SK-N-SH (cell line): ENCODE measurements around the gene TMTC4. TPM values are rescaled to one million over a fixed set of nuclear protein-coding genes. Genes with fewer than 3 reads are reported as not detected.
"Not testable (repeated sequence)": the region's sequence is repeated elsewhere in the genome, so short reads cannot be mapped to it uniquely, and the experiment has no call there.

ENCODE experiments used
- CTCF ChIA-PET: fragments of 300-600, 350-600 bp; formaldehyde crosslinking; extraction: SDS; loops from one replicate; lab custom pipeline; 2021; lab: Yijun Ruan, JAX
- POLR2A ChIA-PET: fragments of 350-600 bp; sonication (Branson Sonifier 250); formaldehyde crosslinking; extraction: SDS; loops from one replicate; lab custom pipeline; 2020; ENCODE audit warnings: antibody characterized with exemption, inconsistent platforms; lab: Yijun Ruan, JAX
- DNase-seq: peaks from one replicate; pipeline ENCODE4 v3.0.0; 2012
- H2AFZ ChIP-seq: fragments of 200-600 bp; sonication (generic); 2 replicates; pipeline ENCODE4 v1.8.1; 2016; ENCODE audit warnings: antibody characterized with exemption, mild to moderate bottlenecking, low read depth
- H3F3A ChIP-seq: fragments of 200-600 bp; sonication (generic); replicated peaks from 2 replicates; pipeline ENCODE3; 2016; ENCODE audit warnings: antibody characterized with exemption, mild to moderate bottlenecking; ENCODE audit not compliant: insufficient read depth
- H3K27ac ChIP-seq, 2 experiments: fragments of 200-500 bp in 1 of 2; fragments of 200-600 bp in 1 of 2; sonication (Bioruptor generic) in 1 of 2; sonication (generic), shearing (Covaris generic) in 1 of 2; 2 replicates each; pipeline versions ENCODE4 v1.5.1 to v1.6.1; 2014 to 2016; ENCODE audit warnings: low read depth in 2 of 2, inconsistent platforms in 1 of 2, low read length in 1 of 2, mild to moderate bottlenecking in 1 of 2, mixed read lengths in 1 of 2
- H3K27me3 ChIP-seq: fragments of 200-600 bp; sonication (generic), shearing (Covaris generic); 2 replicates; pipeline ENCODE4 v1.6.1; 2016; ENCODE audit warnings: mixed run types; ENCODE audit not compliant: insufficient read depth
- H3K36me3 ChIP-seq, 2 experiments: fragments of 200-500 bp in 1 of 2; fragments of 200-600 bp in 1 of 2; sonication (Bioruptor generic) in 1 of 2; sonication (generic) in 1 of 2; replicated peaks in 1 of 2; 2 replicates each; pipeline versions ENCODE3 to v1.5.1; 2014 to 2016; ENCODE audit warnings: low read length in 1 of 2, mild to moderate bottlenecking in 1 of 2; ENCODE audit not compliant: insufficient read depth in 2 of 2, control insufficient read depth in 1 of 2
- H3K4me1 ChIP-seq, 2 experiments: fragments of 200-500 bp in 1 of 2; fragments of 200-600 bp in 1 of 2; sonication (Bioruptor generic) in 1 of 2; sonication (generic), shearing (Covaris generic) in 1 of 2; 2 replicates each; pipeline versions ENCODE4 v1.5.1 to v1.6.1; 2014 to 2016; ENCODE audit warnings: low read depth in 1 of 2, low read length in 1 of 2, mixed run types in 1 of 2; ENCODE audit not compliant: insufficient read depth in 2 of 2, control insufficient read depth in 1 of 2
- H3K4me2 ChIP-seq: fragments of 200-600 bp; sonication (generic), shearing (Covaris generic); 2 replicates; pipeline ENCODE4 v1.6.1; 2017; ENCODE audit warnings: mixed run types
- H3K4me3 ChIP-seq, 2 experiments: fragments of 200-500 bp in 1 of 2; fragments of 200-600 bp in 1 of 2; sonication (Bioruptor generic) in 1 of 2; sonication (generic), shearing (Covaris generic) in 1 of 2; 2 replicates each; pipeline versions ENCODE4 v1.5.1 to v1.8.1; 2014 to 2016; ENCODE audit warnings: low read depth in 2 of 2, inconsistent platforms in 1 of 2, low read length in 1 of 2, mild to moderate bottlenecking in 1 of 2, mixed read lengths in 1 of 2, moderate library complexity in 1 of 2
- H3K79me2 ChIP-seq: fragments of 200-600 bp; sonication (generic); 2 replicates; pipeline ENCODE4 v1.8.1; 2017; ENCODE audit warnings: mild to moderate bottlenecking; ENCODE audit not compliant: insufficient read depth
- H3K9ac ChIP-seq: fragments of 200-600 bp; sonication (generic); 2 replicates; pipeline ENCODE4 v1.6.1; 2017; ENCODE audit warnings: mixed run types
- H3K9me2 ChIP-seq: fragments of 200-600 bp; sonication (generic); 2 replicates; pipeline ENCODE4 v1.6.1; 2017; ENCODE audit warnings: mixed run types
- H3K9me3 ChIP-seq: fragments of 200-600 bp; sonication (generic); 2 replicates; pipeline ENCODE4 v1.6.1; 2017; ENCODE audit warnings: mixed run types, mild to moderate bottlenecking, moderate library complexity
- H4K20me1 ChIP-seq: fragments of 200-600 bp; sonication (generic); 2 replicates; pipeline ENCODE4 v1.6.1; 2017; ENCODE audit warnings: mild to moderate bottlenecking, mixed run types; ENCODE audit not compliant: insufficient read depth
- CTCF ChIP-seq: fragments of 200-600 bp; sonication (generic); IDR thresholded peaks from 2 replicates; pipeline ENCODE4 v1.6.1; 2017; ENCODE audit warnings: antibody characterized with exemption, mild to moderate bottlenecking, moderate library complexity
- ELF1 ChIP-seq: IDR thresholded peaks from 2 replicates; pipeline ENCODE4 v1.4.0; 2012
- EZH2phosphoT487 ChIP-seq: fragments of 200-600 bp; sonication (generic); IDR thresholded peaks from 2 replicates; pipeline ENCODE4 v1.6.1; 2017; ENCODE audit warnings: low read depth, mixed run types, mild to moderate bottlenecking, antibody characterized with exemption, moderate library complexity, borderline replicate concordance
- FOSL2 ChIP-seq: IDR thresholded peaks from 2 replicates; pipeline ENCODE4 v1.4.0; 2012; ENCODE audit warnings: low read depth, mild to moderate bottlenecking, moderate library complexity, borderline replicate concordance
- FOXJ3 ChIP-seq: sonication (generic); formaldehyde crosslinking; IDR thresholded peaks from 2 replicates; pipeline ENCODE4 v1.5.1; 2020; ENCODE audit warnings: mild to moderate bottlenecking, missing genetic modification reagents
- FOXM1 ChIP-seq: IDR thresholded peaks from 2 replicates; pipeline ENCODE4 v1.4.0; 2012; ENCODE audit warnings: low read depth, mild to moderate bottlenecking
- GABPA ChIP-seq: IDR thresholded peaks from 2 replicates; pipeline ENCODE4 v1.4.0; 2012; ENCODE audit warnings: low read depth, mild to moderate bottlenecking
- GATA2 ChIP-seq: sonication (generic); formaldehyde crosslinking; IDR thresholded peaks from 2 replicates; pipeline ENCODE4 v1.5.0; 2020; ENCODE audit warnings: mild to moderate bottlenecking, missing genetic modification reagents
- IRF3 ChIP-seq: fragments of 150-350 bp; IDR thresholded peaks from 2 replicates; pipeline ENCODE4 v1.6.1; 2016; ENCODE audit warnings: mild to moderate bottlenecking, low read depth, low read length
- MEF2A ChIP-seq: IDR thresholded peaks from 2 replicates; pipeline ENCODE4 v1.4.0; 2012; ENCODE audit warnings: low read depth, borderline replicate concordance
- POLR2AphosphoS5 ChIP-seq: IDR thresholded peaks from 2 replicates; pipeline ENCODE4 v1.6.1; 2012; ENCODE audit warnings: low read depth, low read length
- REST ChIP-seq: IDR thresholded peaks from 2 replicates; pipeline ENCODE4 v1.6.1; 2012; ENCODE audit warnings: mild to moderate bottlenecking, low read depth, low read length, moderate library complexity
- SIN3A ChIP-seq: IDR thresholded peaks from 2 replicates; pipeline ENCODE4 v1.6.1; 2012; ENCODE audit warnings: low read depth, mild to moderate bottlenecking, low read length, moderate library complexity, borderline replicate concordance
- SMC3 ChIP-seq: IDR thresholded peaks from 2 replicates; pipeline ENCODE4 v1.6.1; 2012; ENCODE audit warnings: low read depth, low read length, improper control_type of control experiment
- TAF1 ChIP-seq: IDR thresholded peaks from 2 replicates; pipeline ENCODE4 v1.6.1; 2012; ENCODE audit warnings: low read depth, mild to moderate bottlenecking, low read length, moderate library complexity, borderline replicate concordance
- TCF12 ChIP-seq: IDR thresholded peaks from 2 replicates; pipeline ENCODE4 v1.4.0; 2012
- TEAD4 ChIP-seq: IDR thresholded peaks from 2 replicates; pipeline ENCODE4 v1.4.0; 2012; ENCODE audit warnings: mild to moderate bottlenecking, borderline replicate concordance; ENCODE audit not compliant: insufficient read depth
- USF2 ChIP-seq: fragments of 150-350 bp; IDR thresholded peaks from 2 replicates; pipeline ENCODE4 v1.6.1; 2017; ENCODE audit warnings: antibody characterized with exemption, low read length, low read depth, borderline replicate concordance
- YY1 ChIP-seq: IDR thresholded peaks from 2 replicates; pipeline ENCODE4 v1.4.0; 2012; ENCODE audit warnings: low read depth, mild to moderate bottlenecking
- WGBS: methylation state at CpG from one replicate; pipeline ENCODE4 v1.1.6; 2017; ENCODE audit warnings: low lambda C conversion rate; 5-methylcytosine and 5-hydroxymethylcytosine counted together
- polyA plus RNA-seq, 3 experiments: library from polyadenylated mRNA; depleted of rRNA; stranded (reverse); fragments of >200 nt; gene quantifications; 2 replicates each; pipeline ENCODE4 v1.2.3, GENCODE V29; 2012

TMTC4 gene
- polyA plus RNA-seq, 1 of the 3 experiments (the other 2 are of a cell fraction): 22.3 TPM

- WGBS: 85% methylated on average over 10 of the region's 12 CpGs
- no peaks in the 10 kb centered on the region for H3K79me2 ChIP-seq
- no peak overlapping the region for H3K4me2 ChIP-seq
- H3K27me3 ChIP-seq: no peaks in the 10 kb centered on the region
- H3F3A ChIP-seq: no peaks in the 10 kb centered on the region
- TF ChIP-seq REST (no peak), ELF1 (no peak), GABPA (no peak), USF2 (no peak), EZH2phosphoT487 (no peak), TCF12 (no peak), FOXJ3 (no peak), FOXM1 (no peak), YY1 (no peak), POLR2AphosphoS5 (no peak), CTCF (no peak), SIN3A (no peak), FOSL2 (no peak), TAF1 (no peak), GATA2 (CRISPR knock-in tag) (no peak), IRF3 (no peak), MEF2A (no peak), SMC3 (no peak), TEAD4 (no peak)
- no peak for DNase-seq
- ChIA-PET POLR2A (interaction anchor here (0.7 kb wide), 1 partner anchor 128 kb away, joined by 3 read pairs; no protein-coding TSS in a partner anchor), CTCF (interaction anchor here (2.7 kb wide), 1 partner anchor 9 kb away, joined by 10 read pairs; the partner anchor contains the start of gene GGACT)
- no peaks in the 10 kb centered on the region for H3K4me1 ChIP-seq
- no peak overlapping the region for H3K9ac ChIP-seq
- no peaks in the 10 kb centered on the region for H3K9me2 ChIP-seq
- H4K20me1 ChIP-seq: no peaks in the 10 kb centered on the region
- H3K27ac ChIP-seq: no peak overlapping the region
- H3K9me3 ChIP-seq: no peaks in the 10 kb centered on the region
- no peak overlapping the region for H3K4me3 ChIP-seq
- peaks cover 0 to 6% of the 10 kb centered on the region in 2 experiments for H3K36me3 ChIP-seq
- no peak overlapping the region for H2AFZ ChIP-seq
These were observed 94.5 kb downstream of the TMTC4 start for GRCh38 chr13:100580045-100580444.

GRCh38 chr13:100577239-100577638 lies 97.4 kb downstream of the TMTC4 start:
- H3K79me2 ChIP-seq, H3K4me3 ChIP-seq, H3K36me3 ChIP-seq, H3K4me2 ChIP-seq, H3K27ac ChIP-seq, H3K4me1 ChIP-seq, H3K27me3 ChIP-seq, H3K9me3 ChIP-seq, H3F3A ChIP-seq, H3K9ac ChIP-seq, H3K9me2 ChIP-seq, POLR2A ChIA-PET, CTCF ChIA-PET, DNase-seq, H2AFZ ChIP-seq, H4K20me1 ChIP-seq: not testable (repeated sequence)
- 89% methylated on average over 4 of the region's 4 CpGs for WGBS
